GM15510 (cell line): ENCODE measurements around the gene MUCL3.

Experiments
- POLR2A ChIP-seq: IDR thresholded peaks from 3 replicates; pipeline ENCODE4 v1.6.1; 2011; ENCODE audit warnings: borderline replicate concordance; ENCODE audit not compliant: insufficient read length; ENCODE audit errors: extremely low read depth

The MUCL3 gene

DNA sequence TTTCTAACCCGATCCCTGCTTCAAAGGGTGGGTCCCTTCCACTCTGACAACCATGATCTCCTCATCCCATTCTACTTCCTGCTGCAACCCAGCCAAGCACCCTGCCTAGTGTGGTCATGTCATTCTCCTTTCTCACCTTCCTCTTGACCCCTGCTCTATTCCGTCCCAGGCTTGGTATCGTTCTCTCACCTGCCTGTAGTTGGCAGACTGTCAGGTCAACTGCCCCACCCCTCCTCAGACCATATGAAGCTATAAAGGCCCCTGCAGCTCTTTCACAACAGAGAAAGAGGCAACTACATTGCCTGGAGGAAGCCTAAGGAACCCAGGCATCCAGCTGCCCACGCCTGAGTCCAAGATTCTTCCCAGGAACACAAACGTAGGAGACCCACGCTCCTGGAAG, 42.7 kb downstream of the MUCL3 start, which contains the start of gene MUC21:
Gene MUC21 (plus strand): TSS at position 280 of the 400 bp plus-strand sequence. CDS start 241 bp downstream, outside the sequence.
- TF ChIP-seq POLR2A, result no peak

DNA sequence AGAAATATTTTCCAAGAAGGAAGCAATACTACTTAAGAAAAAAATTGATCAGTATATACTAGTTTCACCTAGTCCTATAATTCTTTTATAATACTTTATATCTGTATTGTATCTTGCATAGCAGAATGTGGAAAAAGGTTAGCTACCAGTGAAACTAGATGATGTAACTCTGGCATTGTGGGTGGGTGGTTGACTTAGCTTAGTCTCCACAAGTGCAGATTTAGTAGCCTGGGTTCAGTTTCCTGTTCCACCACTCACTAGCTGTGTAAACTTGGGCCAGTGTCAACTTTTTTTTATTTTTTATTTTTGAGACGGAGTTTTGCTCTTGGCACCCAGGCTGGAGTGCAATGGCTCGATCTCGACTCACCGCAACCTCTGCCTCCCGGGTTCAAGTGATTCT, 44.7 kb downstream of the MUCL3 start:
- no peak for TF ChIP-seq POLR2A

DNA sequence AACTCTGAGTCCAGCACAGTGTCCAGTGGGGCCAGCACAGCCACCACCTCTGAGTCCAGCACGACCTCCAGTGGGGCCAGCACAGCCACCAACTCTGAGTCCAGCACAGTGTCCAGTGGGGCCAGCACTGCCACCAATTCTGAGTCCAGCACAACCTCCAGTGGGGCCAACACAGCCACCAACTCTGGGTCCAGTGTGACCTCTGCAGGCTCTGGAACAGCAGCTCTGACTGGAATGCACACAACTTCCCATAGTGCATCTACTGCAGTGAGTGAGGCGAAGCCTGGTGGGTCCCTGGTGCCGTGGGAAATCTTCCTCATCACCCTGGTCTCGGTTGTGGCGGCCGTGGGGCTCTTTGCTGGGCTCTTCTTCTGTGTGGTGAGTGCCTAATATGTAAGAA, 46.5 kb downstream of the MUCL3 start:
- no peak for TF ChIP-seq POLR2A

DNA sequence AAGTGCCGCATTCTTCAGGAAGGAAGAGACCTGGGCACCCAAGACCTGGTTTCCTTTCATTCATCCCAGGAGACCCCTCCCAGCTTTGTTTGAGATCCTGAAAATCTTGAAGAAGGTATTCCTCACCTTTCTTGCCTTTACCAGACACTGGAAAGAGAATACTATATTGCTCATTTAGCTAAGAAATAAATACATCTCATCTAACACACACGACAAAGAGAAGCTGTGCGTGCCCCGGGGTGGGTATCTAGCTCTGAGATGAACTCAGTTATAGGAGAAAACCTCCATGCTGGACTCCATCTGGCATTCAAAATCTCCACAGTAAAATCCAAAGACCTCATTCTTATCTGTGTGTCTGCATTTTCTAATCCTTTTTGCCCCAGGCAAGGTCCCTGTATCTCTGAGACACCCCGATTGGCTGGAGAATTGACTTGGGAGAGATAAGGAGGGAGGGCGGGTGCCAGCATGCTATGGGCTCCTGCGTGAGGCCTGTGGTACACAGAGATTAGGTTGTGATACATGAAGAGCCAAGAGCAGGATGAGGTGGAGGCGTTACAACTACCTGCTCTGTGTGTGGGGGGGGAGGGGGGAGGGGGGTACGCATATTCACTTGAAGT, 47.5 kb downstream of the MUCL3 start:
- TF ChIP-seq POLR2A, result no peak

DNA sequence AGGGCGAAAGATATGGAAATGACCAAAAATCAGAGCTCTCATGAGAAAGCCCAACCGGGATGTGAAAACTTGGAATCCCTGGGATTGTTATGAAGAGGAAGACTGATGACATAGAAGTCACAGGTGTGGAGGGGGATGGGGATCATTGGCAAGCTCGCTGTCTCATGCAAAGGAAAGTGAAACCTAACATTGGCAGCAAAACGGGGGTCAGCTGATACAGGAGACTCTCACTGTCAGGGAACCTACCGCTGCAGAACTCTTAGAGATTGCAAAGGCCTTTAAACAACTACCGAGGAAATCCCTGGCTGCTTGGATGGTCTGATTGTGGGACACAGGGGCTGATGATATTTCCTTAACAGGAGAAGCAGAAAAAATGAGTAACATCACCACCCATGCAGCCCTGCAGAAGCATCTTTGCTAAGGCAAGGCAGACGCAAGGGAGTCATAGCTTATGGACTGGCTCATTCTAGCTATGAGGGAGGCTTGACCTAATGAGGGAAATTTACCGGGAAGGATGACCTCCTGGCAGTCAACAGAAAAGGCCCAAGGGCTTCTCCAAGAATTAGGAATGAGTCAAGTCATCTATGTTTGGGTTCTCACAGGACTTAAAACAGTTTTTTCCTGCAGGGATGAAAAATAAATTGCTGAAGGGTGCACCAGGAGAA, 49.8 kb downstream of the MUCL3 start:
- no peak for TF ChIP-seq POLR2A

DNA sequence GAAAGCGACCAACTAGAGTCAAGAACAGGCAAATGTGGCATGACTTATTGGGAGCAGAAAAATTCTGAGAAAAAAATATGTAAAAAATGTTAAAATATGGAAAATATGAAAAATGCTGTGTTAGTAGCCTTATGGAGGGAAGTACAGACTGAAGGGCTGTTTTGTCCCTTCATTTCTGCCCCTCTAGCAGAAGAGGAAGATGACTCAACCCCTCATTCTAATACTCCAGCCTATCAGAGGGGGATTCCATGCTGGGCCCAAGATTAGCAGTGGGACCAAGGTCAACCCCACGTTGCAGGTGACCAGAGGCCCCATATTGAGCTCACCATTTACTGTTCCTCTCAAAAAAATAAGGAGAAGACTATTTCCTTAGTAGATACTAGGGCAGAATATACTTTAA, 51.1 kb downstream of the MUCL3 start:
- TF ChIP-seq POLR2A, result no peak

DNA sequence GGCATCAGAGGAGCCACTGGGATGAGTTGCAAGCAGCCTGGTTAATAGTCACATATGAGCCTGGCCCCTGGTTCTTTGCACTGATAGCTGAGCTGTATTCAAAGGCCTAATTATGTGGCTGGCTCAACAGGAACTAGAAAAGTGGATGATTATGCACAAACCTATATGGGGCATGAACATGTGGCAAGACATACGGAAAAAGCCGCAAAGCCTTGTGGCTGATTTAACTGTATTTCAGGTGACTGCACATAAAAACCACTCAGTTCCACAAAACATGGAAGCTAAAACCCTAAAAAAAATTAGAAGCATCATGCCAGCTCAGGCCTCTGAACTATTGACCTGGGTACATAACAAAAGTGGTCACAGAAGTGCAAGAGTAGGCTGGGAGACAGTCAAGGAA, 56.5 kb downstream of the MUCL3 start:
- TF ChIP-seq POLR2A, result no peak

DNA sequence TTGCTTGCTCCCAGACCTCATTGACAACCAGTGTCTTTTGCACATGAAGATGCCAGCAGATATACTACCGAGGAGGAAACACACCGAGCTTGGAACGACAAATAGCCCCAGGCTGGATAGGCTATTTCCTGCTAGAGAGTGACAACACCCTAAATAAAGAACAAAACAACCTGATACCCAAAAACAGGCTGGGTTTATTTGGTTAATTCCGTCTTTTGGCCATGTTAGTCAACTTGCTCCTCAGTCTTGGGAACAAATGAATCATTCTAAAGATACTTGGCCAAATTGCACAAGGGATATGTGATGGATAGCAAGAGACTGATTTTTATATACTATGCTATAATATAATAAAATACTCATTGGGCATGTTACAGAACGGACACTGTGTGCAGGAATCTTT, 58.0 kb downstream of the MUCL3 start:
- no peak for TF ChIP-seq POLR2A

DNA sequence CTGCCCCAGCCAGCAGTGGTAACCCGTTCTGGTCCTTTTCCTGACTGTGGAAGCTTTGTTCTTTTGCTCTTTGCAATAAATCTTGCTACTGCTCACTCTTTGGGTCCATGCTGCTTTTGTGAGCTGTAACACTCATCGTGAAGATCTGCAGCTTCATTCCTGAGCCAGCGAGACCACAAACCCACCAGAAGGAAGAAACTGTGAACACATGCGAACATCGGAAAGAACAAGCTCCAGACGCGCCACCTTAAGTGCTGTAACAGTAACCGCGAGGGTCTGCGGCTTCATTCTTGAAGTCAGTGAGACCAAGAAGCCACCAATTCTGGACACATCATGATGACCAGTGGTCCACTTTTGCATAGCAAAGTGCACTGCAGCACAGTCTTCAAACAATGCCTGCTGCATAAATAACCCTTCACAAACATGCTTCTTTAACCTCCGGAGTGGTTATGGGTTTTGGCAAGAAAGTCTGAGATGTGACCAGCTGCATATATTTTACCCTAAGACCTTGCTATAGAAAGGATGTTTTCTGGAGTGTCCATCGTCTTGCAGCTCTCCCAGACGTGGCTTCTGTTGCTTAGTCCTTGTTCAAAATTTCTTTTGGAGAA, 60.6 kb downstream of the MUCL3 start:
- TF ChIP-seq POLR2A, result no peak

DNA sequence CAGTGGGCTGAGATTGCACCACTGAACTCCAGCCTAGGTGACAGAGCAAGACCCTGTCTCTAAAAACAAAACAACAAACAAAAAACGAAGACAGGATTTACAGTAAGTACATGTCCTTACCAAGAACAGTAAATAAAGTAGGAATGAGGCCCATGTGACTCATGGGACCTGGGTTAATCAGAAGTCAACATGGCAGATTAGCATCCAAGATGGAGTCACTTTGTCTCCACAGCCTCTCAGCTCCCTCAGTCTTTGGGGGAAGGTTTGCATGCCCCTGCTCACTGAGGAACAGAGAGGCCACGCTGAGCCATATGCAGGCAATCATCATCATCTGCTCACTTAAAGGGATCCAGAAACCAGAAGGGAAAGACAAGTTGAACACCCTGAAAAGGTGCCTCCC, 61.7 kb downstream of the MUCL3 start:
- TF ChIP-seq POLR2A, result no peak
